Right kidney (tissue), 1 donor: ENCODE results near the gene TCP10L.
"Not testable (repeated sequence)": the region's sequence is repeated elsewhere in the genome, so short reads cannot be mapped to it uniquely, and the experiment has no call there.

Source experiments
- DNase-seq: peaks from one replicate; pipeline ENCODE4 v3.0.0-alpha.2; 2016

Gene TCP10L

DNA sequence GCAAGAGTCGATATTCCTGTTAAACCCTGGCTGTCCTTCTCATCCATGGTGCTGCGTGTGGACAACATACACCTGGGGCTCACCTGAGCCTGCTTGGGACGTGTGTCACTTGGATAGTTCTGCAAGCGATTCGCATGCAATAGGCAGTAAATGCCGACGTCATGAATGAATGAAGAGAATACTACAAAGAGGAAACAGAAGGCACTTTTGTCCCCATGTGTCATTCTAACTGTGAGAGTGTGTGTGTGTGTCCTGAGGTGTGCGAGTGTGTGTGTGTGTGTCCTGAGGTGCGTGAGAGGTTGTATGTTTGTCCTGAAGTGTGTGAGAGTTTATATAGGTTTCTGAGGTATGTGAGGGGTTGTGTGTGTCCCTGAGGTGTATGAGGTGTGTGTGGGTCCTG is 647 bp upstream of the TCP10L start:
- no peak for DNase-seq

GRCh38 chr21:32584472-32584871 is 851 bp downstream of the TCP10L start:
- no peak for DNase-seq

- DNase-seq: no peak
Observed at GRCh38 chr21:32581732-32582131, 3.6 kb downstream of the TCP10L start.

GRCh38 chr21:32580949-32581348 is 4.4 kb downstream of the TCP10L start:
- DNase-seq: no peak

DNA sequence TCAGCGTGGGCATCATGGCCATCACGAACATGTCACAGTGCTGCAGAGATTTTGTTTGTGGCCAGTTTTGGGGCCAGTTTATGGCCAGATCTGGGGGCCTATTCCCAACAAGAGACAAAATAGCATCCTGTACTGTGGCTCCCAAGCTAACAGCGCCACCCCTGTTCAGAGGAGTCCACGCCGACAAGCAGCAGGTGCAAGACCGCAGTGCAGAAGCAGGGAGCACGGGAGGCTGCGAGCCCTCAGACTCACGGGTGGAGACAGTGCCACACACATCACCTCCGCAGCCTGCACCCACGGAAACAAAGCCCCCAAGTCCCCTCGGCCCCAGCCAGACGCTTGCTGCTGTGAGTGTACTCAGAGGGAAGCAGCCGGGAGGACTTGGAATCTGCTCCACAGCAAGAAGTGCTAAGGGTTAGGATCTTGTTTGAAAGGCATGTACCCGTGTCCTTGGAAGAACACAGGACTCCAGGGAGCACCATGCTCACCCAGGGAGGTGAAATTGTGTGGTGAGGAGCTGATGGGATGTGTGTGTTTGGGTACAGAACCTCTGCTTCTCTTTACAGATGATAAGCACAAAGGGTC is 7.1 kb downstream of the TCP10L start:
- DNase-seq: no peak

DNA sequence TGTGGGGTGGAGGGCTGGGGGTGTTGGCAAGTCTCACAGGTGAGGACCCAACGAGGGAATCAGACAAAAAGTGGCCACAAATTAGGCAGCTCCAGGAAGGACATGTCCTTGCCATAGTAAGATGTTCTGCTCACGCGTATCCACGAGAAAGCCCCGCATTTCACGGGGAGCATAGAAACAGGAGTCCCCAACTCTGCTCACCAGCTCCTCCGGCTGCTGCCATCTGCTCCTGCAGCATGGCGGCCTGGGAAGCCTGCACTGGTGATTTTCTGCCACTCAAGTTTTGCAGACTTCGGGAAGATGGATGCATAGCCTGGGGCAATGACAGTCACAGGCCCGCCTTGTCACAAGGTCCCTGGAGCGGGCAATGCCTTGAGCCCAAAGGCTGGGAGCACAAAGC is 9.3 kb downstream of the TCP10L start:
- DNase-seq: no peak

DNA sequence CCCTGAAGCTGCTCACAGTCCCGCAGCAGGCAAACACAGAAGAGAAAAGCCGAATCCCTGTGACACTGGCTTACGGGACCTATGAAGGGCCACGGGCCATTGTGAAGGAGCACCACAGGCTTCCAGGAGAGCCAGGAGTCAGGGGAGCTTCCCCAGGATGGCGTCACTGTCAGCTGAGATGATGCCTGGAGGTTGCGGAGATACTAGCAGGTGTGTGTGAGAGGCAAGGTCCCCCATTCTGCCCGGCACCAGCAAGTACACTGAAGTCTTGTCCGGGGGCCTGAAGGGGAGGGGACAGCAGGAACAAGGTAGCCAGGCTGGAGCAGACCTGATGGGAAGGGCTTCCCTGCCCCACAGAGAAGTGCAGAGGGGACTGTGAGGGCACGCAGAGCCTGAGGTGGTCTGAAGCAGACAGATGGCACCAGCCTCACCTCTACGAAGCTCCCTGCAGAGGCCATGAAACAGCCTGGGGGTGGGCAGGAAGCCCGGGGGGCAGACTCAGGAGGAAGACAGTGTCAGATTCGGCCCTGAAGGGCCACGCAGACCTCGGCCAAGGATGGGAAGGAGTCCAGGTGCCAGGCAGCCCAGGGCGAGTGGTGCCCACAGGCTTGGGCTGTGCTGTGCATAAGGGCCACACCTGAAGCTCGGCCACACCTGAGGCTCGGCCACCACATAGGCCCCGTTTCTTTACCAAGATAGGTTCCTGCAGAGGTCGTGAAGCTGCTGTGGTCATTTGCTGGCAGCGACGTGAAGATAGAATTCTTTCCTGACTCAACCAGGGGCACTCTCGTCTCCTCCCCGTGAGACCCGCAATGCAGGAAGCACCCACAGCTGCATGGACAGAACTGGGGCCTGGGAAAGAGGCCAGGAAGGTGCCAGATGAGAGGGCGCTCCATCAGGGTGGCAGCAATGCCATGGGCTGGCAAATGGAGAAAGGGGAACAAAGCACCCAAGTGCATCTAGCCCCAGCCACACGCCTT is 10.1 kb downstream of the TCP10L start:
- no peak for DNase-seq

DNA sequence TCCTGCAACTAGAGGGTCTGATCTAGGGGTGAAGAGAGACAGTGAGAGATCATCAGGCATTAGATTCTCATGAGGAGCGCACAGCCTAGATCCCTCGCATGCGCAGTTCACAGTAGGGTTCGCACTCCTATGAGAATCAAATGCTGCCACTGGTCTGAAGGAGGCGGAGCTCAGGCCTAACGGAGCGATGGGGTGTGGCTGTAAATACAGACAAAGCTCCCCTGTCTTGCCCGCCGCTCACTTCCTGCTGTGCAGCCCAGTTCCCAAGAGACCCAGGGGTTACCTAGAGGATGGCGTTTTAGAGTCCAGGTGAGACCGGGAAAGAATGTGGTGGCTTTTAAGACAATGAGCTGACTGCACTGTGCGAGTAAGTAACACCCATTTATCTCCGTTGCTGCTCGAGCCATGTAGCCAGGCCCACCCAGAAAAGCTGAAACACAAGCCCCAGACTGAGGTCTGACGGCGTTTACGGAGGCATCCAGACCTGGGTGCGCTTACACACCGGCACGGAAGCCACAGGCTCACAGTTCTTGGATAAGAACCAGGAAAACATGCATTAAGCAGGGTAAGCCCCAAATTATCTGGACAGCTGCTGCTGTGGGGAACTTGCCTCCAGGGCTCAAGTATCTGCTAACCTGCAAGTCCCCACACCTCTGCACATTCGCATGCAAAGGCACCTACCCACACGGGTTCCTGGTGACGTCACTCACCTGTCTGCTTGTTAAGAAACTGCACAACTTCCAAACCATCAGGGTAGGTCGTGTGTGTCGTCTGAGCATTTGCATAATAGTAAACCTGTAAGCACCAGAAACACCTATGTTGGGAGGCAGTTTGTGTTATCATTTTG is 12.5 kb downstream of the TCP10L start:
- DNase-seq: peak; percentile 21

- no peak for DNase-seq
Observed at GRCh38 chr21:32570456-32570855, 14.9 kb downstream of the TCP10L start.

DNA sequence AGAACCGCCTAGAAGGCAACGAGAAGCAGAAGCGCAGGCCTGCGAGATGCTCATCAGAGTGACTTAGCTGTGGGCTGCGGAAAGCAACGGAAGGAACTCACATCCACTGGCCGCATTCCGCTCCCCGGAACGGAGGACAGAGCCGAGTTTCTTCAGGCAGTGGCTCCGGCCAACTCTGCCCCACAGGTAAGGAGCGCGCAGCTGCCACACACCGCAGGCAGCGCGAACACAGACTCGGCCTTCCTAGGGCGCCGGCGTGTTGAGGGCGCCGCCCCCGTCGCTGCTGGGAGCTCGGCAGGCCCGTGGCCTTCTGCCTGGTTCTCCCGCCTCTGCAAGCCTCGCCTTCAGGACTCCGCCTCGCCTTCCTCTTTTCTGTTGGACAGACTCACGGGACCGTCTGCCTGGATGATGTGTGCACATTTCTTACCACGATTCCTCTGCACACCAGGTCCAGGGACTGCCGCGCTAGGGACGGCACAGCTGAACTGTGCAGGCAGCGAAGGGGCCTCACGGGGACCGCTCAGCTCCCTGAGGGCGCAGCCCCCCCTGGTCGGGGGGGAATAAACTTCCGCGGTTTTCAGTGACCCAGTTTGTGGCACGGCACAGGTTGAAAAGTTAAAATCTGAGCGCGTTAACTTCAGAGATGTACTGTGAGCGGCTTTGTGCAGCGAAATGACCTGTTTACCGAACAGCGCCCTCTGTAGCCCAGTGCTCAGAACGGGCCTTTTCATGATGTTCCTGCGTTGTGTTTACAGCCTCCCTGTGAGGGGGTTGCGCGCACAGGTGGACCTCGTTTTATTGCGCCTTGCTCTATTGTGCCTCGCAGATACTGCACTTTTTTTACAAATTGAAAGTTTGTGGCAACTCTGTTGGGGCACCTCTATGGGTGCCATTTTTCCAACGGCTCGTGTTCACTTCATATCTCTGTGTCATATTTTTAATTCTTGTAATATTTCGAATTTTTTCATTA is 15.8 kb downstream of the TCP10L start:
- DNase-seq: peak; percentile 90

DNA sequence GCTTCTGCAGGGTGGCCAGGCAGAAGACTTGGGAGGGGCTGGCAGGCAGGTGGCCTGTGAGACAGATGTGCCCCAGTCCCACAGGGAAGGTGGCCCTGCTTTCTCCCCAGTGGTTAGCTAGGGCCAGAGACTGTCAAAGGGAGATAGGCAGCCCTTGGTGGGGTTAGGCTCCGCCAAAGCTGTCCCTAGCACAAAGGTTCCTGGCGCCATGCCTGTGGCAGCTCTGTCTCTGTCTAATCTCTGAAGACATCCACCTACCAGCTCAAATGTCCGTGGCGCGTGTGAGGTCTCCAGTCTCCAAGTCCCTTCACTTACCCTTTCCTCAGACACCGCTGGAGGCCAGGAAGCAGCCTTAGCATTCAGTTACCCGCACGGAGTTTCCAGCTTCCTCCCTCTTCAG is 17.7 kb downstream of the TCP10L start:
- no peak for DNase-seq

GRCh38 chr21:32566741-32567389 is 18.5 kb downstream of the TCP10L start:
- no peak for DNase-seq

DNA sequence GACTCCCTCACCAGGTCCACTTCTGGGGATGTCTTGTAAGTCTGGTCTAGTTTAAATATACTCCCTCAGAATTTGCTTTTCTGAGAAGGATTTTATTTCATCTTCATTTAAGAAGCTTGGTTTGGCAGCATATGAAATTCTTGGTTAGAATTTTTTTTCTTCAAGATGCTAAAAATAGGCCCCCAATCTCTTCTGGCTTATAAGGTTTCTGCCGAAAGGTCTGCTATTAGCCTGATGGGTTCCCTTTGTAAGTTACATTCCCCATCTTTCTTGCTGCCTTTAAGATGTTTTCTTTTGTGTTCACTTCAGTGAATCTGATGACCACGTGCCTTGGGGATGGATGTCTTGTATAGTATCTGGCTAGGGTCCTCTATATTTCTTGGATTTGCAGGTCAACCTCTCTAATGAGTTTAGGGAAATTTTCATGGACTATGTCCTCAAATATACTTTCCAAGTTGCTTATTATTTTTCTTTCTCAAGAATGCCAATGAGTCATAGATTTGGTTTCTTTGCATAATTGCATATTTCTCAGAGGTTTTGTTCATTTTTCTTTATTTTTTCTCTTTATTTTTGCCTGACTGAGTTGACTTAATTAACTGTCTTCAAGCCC is 19.4 kb downstream of the TCP10L start:
- DNase-seq: no peak

- DNase-seq: no peak
Observed at GRCh38 chr21:32562915-32563314, 22.4 kb downstream of the TCP10L start.

- DNase-seq: peak; percentile 18
Observed at GRCh38 chr21:32562426-32562825, 22.9 kb downstream of the TCP10L start.

- not testable (repeated sequence) for DNase-seq
Observed at GRCh38 chr21:32561476-32561875, 23.8 kb downstream of the TCP10L start.

- no peak for DNase-seq
Observed at GRCh38 chr21:32560896-32561295, 24.4 kb downstream of the TCP10L start.

DNA sequence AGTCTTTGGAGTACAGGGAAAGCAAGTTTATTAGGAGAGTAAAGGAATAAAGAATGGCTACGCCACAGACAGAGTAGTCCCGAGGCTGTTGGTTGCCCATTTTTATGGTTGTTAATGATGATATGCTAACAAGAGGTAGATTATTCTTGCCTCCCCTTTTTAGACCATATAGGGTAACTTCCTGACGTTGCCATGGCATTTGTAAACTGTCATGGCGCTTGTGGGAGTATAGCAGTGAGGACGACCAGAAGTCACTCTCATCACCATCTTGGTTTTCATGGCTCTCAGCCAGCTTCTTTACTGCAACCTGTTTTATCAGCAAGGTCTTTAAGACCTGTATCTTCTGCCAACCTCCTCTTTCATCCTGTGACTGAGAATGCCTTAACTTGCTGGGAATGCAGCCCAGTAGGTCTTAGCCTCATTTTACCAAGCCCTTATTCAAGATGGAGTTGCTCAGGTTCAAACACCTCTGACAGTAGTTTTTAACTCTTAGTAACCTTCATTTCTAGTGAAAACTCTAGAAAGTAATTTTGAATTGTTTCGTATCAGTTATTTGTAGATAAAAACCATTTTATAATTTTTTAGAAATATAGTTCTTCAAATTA is 26.2 kb downstream of the TCP10L start:
- DNase-seq: no peak

DNA sequence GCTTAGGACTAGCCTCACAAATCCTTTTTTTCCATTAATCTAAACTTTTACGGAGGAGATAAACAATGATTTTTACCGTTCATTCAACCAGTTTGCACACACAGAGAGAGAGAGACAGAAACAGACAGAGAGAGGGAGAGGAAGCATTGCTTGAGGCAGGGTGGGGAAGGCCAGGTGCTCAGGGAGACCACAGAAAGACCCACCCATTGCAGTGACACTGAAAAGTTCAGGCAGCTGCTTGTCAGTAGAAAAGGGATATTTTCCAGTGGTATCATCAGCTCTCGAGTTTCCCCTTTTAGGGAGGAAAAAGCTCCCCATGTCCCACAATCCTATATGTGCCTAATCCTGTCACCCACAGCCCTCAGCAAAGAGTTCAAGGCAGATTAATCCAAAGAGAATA is 27.2 kb downstream of the TCP10L start:
- DNase-seq: no peak
